Mucosa of descending colon (tissue), 3 donors: ENCODE data around the gene FKBP10. TPM values are rescaled to one million over a fixed set of nuclear protein-coding genes. Genes with fewer than 3 reads are reported as not detected.

ENCODE experiments used
- ATAC-seq: fragments of 200-7000 bp; cut with Tn5 transposase; one replicate; pipeline ENCODE4 v1.9.1; 2020; ENCODE audit warnings: mild to moderate bottlenecking, moderate library complexity
- DNase-seq, 3 donors: peaks; one replicate each; pipeline ENCODE4 v3.0.0-alpha.2; 2020
- H3K36me3 ChIP-seq: fragments of 200-600 bp; one replicate; pipeline ENCODE4 v1.8.0; 2021; ENCODE audit warnings: low read depth, mild to moderate bottlenecking
- H3K4me1 ChIP-seq: fragments of 200-600 bp; one replicate; pipeline ENCODE4 v1.8.0; 2021; ENCODE audit warnings: low read depth, mild to moderate bottlenecking
- H3K4me3 ChIP-seq: fragments of 200-600 bp; one replicate; pipeline ENCODE4 v1.8.0; 2021; ENCODE audit warnings: mild to moderate bottlenecking
- H3K9me3 ChIP-seq: fragments of 200-600 bp; one replicate; pipeline ENCODE4 v1.8.0; 2021; ENCODE audit warnings: mild to moderate bottlenecking
- intact Hi-C, 2 donors: fragments of 100-400 bp; cut with DNase I in 1 of 2; cut with micrococcal nuclease in 1 of 2; formaldehyde crosslinking; loops; one replicate each; pipeline versions ENCODE4 v1.11.0 to v1.11.1; 2022; cut with DNase I, micrococcal nuclease
- total RNA-seq, 3 donors: library from RNA; stranded (reverse); fragmentation: NEBNext Ultra II Directional in 2 of 3; extraction: Animal tissue kit (Norgen Biotek cat#: 25700) in 2 of 3; gene quantifications; one replicate each; pipeline versions ENCODE4 v1.2.1 to v1.2.4, GENCODE V29; 2021 to 2023
- TF ChIP-seq, protein P1 (sequence below): fragments of 200-600 bp; IDR thresholded peaks from one replicate; pipeline ENCODE4 v1.8.0; 2022; ENCODE audit warnings: antibody characterized with exemption, mild to moderate bottlenecking
- donor health status: DM: no; HTN: no; CAD: no; lungs with moderate emphysema.
- donor health status: DM: no; HTN: no; CAD: no.
- donor health status: DM: no; HTN: yes; CAD: no.

Gene FKBP10
- total RNA-seq, 3 donors from 2014 or later = 5.7 to 32.7 (median 18.6) TPM

DNA sequence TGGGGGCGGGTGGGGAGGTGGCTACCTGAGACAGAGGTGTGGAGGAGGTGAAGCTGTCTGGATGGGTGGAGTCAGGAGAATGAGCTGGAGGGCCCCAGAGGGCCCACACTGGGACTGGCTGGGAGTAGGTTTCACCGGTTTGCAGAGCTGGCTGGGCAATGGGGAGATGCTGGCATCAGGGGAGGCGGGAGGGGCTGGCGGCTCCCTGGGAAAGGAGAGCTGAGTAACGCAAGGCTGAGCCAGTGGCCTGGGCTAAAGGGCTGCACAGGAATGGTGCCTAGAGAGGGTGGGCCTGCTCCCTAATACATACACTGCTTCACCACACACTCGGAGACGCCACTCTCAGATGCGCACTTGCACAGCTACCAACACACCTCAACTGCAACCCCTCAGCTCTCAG lies 13.4 kb upstream of the FKBP10 start:
- TF ChIP-seq, protein P1, sequence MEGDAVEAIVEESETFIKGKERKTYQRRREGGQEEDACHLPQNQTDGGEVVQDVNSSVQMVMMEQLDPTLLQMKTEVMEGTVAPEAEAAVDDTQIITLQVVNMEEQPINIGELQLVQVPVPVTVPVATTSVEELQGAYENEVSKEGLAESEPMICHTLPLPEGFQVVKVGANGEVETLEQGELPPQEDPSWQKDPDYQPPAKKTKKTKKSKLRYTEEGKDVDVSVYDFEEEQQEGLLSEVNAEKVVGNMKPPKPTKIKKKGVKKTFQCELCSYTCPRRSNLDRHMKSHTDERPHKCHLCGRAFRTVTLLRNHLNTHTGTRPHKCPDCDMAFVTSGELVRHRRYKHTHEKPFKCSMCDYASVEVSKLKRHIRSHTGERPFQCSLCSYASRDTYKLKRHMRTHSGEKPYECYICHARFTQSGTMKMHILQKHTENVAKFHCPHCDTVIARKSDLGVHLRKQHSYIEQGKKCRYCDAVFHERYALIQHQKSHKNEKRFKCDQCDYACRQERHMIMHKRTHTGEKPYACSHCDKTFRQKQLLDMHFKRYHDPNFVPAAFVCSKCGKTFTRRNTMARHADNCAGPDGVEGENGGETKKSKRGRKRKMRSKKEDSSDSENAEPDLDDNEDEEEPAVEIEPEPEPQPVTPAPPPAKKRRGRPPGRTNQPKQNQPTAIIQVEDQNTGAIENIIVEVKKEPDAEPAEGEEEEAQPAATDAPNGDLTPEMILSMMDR = no peak
- no peaks in the 10 kb centered on the region for H3K9me3 ChIP-seq
- ATAC-seq (no peak), DNase-seq (no peak)
- H3K4me3 ChIP-seq = no peak overlapping the region
- H3K4me1 ChIP-seq = peaks cover 23% of the 10 kb centered on the region
- intact Hi-C loops = no loop called here
- H3K36me3 ChIP-seq = no peaks in the 10 kb centered on the region

DNA sequence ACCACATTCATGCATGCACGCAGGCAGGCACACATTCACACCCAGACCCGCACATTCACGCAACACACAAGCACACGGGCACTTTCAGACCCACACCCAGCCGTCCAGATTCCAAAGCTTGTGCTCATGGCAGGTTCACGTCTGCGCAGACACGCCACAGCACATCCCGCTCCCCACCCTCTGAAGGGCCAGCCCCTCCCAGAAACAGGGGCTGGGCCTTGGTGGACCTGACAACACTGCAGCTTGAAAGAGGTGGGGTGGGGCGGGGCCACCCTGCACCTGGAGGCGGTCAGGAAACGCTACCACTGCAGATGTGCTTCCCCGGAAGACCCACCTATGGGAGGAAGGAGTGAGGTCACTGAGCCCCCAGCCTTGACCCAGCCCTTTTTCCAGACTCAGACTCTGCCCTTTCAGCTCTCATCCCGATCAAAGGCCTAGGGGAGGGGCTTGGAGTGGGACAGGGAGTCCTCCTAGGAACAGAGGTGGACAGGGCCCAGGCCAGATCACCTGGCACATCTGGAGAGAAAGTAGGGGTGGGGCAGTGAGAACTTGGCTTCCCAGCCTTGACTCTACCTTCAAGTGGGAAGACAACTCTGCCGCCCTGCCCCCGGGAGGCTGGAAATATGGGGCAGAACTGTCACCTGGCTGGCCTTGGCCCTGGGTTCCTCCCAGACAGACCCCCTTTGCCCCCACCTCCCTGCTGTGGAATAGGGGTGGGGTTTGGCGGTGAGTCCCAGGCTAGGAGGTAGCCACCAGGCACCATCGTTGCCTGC lies 12.0 kb upstream of the FKBP10 start:
- Histone ChIP-seq H3K9me3 (no peaks in the 10 kb centered on the region), H3K4me1 (peaks cover 20% of the 10 kb centered on the region), H3K36me3 (no peaks in the 10 kb centered on the region), H3K4me3 (no peak overlapping the region)
- TF ChIP-seq, protein P1 = no peak
- intact Hi-C loops = loop anchor here in 1 of 2 donors (5.0 kb wide), 1 partner anchor 63 kb away; no protein-coding TSS in a partner anchor
- DNase-seq (peak; percentile 91 to 93 (median 91)), ATAC-seq (peak; percentile 92)

DNA sequence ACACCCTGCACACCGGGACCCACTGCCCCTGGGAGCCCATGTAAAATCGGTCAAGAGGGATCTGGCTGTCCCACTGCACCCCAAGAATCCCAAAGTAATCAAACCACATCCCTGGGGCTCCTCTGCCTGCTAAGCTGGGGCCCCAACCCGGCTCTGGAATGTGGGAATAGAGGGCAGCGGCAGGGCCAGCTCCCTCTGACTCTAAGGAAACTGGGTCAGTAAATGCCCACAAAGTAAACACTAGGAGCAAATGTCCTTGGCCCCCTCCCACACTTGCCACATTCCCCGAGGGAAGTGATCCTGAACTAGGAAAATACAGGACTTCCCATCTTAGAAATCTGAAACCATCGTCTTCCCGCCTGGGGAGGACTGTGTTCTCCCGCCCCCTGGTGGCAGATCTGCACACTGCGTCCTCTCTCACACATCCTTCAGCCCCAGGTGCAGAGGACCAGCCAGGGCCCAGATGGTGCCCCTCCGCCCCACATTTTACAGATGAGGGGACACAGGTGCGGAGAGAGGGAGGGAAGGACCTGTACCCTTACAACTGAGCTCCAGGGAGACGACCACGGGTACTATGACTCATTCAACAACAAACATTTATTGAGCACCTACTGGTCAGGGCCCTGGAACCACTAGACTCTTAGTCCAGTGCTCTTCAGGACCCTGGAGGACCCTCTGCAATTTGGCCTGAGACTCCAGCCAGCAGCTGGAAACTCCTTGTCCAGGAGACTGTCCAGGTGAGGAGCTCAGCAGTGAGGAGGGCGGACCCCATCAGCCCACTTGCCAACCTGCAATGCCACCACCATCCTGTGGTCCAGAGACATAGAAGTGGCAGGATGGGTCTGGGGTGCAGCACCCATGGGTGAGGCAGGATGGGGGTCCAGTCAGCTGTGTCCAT lies 11.2 kb upstream of the FKBP10 start:
- ATAC-seq = peak; percentile 78
- no peak overlapping the region for H3K4me3 ChIP-seq
- intact Hi-C loops = loop anchor here (2.0 to 5.0 kb wide), 2 partner anchors 63 to 64 kb away; no protein-coding TSS in a partner anchor

DNA sequence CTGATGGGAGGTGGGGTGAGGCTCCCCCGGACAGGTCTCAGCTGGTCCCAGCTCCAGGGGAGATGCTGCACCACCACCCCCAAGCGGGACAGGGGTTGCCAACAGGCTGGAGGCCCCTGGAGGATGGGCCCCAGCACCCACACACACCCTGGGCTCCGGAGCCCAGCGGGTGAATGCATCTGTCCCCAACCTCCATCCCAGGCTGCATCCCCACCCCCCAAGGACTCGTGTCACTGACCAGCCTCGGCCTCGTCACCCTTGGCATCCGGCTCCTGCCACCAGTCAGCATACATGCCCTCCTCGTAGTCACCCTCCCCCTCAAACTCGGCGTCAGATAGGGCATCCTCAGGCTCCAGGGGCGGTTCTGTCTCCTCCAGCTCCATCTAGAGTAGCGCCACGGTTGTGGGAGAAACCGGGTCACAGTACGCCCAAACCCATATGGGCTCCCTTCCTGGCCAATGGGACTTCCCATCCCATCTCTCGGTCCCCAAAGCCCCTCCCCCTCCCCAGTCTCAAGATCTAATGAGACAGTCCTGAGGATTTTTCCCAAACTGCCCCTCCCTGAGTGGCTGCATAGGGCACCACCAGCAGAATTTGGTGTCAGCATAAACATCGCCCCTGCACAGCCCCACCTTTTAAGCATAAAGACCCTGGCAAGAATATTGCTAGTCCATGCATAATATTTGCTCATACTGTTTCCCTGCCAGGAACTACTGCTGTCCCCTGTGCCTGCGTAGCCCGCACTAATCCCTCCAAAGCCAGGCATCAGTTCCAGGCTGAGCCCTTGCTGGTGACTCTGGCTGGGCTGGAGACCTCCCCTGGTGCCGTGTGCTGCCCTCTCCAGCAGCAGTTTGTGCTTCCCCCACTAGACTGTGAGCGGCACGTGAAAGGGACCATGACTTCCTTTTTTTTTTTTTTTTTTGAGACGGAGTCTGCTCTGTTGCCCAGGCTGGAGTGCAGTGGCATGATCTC lies 9.5 kb upstream of the FKBP10 start:
- Histone ChIP-seq H3K4me1 (peaks cover 38% of the 10 kb centered on the region), H3K4me3 (no peak overlapping the region), H3K9me3 (no peaks in the 10 kb centered on the region), H3K36me3 (no peaks in the 10 kb centered on the region)
- ATAC-seq (no peak), DNase-seq (no peak)
- intact Hi-C loops = loop anchor here (2.0 to 5.0 kb wide), 2 partner anchors 65 to 66 kb away; no protein-coding TSS in a partner anchor
- TF ChIP-seq, protein P1 = no peak

More for the DNA sequence above, 11.2 kb upstream of the FKBP10 start:
- Histone ChIP-seq H3K9me3 (no peaks in the 10 kb centered on the region), H3K4me1 (peaks cover 23% of the 10 kb centered on the region), H3K36me3 (no peaks in the 10 kb centered on the region)
- peak; percentile 82 to 95 (median 90) for DNase-seq
- TF ChIP-seq, protein P1 = peak; percentile 83
